HG03039 (cell line): ENCODE results near the gene GBP4.
"Not testable (repeated sequence)": the region's sequence is repeated elsewhere in the genome, so short reads cannot be mapped to it uniquely, and the experiment has no call there.

Experiments
- ATAC-seq: cut with Tn5 transposase; IDR thresholded peaks from one replicate; pipeline ENCODE4 v1.9.1; 2021; ENCODE audit warnings: mild to moderate bottlenecking, moderate library complexity; ENCODE audit not compliant: unreplicated experiment

The GBP4 gene

DNA sequence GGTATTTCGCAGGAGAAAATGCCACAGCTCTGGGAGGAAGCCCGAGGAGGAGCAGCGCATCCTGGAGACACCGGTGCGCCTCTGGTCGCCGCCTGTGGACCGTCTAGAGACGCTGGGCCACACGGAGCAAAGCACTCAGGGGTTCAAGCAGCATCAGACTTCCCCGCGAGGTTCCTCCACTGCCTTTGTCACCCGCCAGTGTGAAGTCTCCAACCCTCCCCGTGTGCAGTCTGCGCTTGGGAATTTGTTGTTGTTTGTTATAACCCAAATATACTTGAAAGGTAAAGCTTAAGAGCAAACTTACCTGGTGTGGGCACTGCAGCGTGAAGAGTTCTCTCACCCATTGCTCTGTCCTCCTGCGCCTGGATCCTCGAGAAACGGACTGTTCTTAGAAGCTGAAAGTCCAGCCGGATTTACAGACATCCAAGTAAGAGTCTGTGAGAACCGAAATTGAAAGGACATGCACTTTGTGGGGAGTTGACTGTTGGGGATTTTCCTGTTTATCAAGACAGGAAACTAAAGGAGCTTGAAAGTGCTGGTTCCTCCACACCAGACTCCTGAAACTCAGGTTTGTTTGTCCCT is at the start of gene GBP4:
Gene GBP4 (minus strand): TSS at position 452 of the 582 bp plus-strand sequence. CDS start 108 bp downstream, at position 344.
- peak; percentile 67 for ATAC-seq

- no peak for ATAC-seq
Observed at GRCh38 chr1:89243046-89243445, 44.3 kb upstream of the GBP4 start.

- ATAC-seq = no peak
Observed at GRCh38 chr1:89221341-89221740, 22.6 kb upstream of the GBP4 start.

GRCh38 chr1:89219851-89220250 is 21.1 kb upstream of the GBP4 start:
- not testable (repeated sequence) for ATAC-seq

GRCh38 chr1:89218941-89219340 is 20.2 kb upstream of the GBP4 start:
- ATAC-seq = not testable (repeated sequence)

DNA sequence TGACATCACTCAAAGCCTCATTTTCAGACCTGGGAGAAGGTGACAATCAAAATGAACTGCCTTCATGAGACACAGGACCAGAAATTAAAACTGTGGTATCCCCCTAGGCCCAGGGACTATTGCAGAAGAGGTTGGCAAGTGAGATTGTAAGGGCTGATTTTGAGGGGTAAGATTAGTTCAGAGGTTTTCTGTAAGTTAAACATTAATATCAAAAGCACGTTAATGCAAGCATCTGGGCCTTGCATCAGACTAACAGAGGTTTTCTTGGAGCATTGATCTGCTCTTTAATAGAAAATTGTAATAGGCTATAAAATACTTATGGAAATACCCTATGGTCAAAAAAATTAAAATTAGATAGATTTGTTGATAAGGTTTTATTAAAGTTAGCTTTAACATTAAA is 14.6 kb upstream of the GBP4 start:
- ATAC-seq = no peak

DNA sequence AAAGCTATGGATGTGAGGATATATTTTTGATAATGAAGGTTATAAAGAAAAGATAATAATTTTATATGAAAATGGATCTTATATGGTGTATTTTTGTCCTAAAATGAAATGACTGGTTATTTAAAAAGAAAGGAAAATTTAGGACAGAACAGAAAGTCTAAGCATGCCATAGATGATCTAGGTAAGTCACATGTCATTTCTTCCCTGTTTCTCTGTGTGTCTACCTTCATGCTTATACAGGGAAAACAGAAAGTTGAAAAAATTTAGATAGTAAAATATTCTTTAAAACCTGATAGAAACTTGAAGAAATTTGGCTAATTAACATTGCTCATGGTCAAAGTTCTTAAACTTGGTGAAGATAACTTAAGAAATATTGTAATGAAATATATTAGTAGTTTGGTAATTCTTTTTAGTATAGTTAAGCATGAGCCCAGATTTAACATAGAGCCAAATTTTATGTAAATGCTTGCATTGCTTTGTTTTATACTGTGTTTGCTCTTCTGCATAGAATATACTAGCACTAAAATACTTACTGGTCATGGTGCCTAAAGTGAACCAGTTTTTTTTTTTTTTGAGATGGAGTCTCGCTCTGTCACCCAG is 12.4 kb upstream of the GBP4 start:
- ATAC-seq = no peak

DNA sequence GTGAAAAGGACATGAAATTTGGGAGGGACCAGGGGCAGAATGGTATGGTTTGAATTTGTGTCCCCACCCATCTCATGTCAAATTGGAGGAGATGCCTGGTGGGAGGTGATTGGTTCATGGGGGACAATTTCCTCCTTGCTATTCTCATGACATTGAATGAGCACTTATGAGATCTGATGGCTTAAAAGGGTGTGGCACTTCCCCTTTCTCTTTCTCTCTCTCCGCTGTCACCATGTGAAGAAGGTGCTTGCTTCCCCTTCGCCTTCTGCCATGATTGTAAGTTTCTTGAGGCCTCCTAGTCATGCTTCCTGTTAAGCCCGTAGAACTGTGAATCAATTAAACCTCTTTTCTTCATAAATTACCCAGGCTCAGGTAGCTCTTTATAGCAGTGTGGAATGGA is 7.6 kb upstream of the GBP4 start:
- ATAC-seq = no peak

GRCh38 chr1:89203166-89203565 is 4.4 kb upstream of the GBP4 start:
- no peak for ATAC-seq

DNA sequence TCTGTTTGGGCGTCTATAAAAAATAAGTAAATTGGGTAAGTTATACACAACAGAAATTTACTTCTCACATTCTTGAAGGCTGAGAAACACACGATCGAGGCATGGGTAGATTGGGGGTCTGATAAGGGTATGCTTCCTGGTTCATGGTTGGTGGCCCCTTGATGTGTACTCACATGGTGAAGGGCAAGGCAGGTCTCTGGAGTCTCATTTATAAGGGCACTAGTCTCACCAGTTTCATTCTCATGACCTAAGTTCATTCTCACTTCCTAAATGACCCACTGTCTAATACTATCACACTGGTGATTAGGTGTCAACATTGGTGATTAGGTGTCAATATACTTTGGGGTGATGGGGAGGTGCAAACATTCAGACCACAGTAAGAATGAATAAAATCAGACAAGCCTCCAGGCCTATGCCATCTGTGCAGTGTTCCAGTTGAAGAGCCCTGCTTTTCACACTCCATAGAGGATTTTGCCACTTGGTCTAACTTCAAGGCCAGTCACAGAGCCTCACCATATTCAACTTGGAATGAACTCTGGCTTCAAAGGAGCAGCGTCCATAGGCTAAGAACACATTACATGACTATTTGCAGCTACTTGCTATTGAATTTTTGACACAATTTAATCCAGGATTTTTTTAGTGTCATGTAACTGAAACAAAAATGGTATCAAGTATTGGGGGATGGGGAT is 2.5 kb upstream of the GBP4 start:
- ATAC-seq = peak; percentile 52

DNA sequence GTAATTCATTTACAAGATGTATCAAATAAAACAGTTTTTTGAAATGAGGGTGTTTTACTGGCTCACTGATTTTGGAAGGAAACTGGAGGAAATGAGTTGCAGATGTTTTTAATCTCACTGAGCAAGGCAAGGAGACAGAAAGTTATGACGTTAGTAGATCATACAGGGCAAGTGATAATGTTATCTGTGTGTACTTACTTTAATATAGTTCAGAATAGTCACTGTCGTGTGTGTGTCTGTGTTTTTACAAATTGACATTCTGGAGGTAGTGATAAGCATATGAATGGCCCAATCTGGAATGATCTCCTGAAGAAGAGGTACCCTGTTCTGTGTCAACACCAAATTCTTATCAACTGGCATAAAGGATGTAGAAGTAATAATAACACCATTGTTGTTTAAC is 1.9 kb upstream of the GBP4 start:
- no peak for ATAC-seq

DNA sequence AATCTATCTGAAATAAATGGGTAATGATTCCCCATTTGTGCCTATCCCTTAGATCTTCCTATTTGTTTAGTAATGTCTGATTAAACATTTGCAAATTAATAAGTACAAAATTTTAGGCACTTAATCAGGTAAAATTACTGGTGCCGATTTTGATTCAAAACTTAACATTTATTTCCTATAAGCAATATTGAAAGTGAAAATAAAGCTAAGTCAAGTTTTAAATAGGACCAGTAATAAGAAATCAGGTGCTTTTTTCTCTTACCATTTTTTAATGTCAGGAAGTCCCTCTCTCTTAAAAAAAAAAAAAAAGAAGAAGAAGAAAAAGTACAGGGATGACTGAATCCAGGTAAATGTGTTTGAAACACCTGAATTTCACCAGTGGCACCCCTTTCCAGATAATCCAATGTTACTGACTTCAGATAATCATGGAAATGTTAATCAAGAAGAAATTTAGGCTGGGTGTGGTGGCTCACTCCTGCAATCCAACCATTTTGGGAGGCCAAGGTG is 836 bp upstream of the GBP4 start:
- ATAC-seq = no peak

DNA sequence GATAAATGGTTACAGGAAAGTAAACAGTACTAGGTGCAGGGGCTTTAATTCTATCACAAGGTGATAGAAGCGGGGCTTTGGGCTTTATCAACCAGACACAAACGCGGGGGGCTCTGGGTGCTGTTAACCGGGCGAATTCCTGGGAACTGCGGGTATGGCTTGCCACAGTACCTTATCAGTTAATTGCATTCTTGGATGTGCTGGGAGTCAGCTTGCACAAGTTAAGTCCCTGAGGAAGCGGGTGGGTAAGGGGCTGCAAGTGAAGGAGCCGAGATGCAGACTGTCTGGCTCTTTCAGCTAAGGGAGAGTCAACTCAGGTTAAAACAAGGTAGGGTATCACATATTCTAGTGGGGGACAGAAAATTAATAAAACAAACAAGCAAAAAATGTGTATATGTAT is 661 bp downstream of the GBP4 start:
- ATAC-seq = no peak

- ATAC-seq = no peak
Observed at GRCh38 chr1:89195476-89195875, 3.3 kb downstream of the GBP4 start.

- no peak for ATAC-seq
Observed at GRCh38 chr1:89191314-89191713, 7.4 kb downstream of the GBP4 start.

- ATAC-seq = no peak
Observed at GRCh38 chr1:89190017-89190416, 8.7 kb downstream of the GBP4 start.

GRCh38 chr1:89179343-89179742 is 19.4 kb downstream of the GBP4 start:
- no peak for ATAC-seq

- ATAC-seq = no peak
Observed at GRCh38 chr1:89176971-89177370, 21.8 kb downstream of the GBP4 start.

DNA sequence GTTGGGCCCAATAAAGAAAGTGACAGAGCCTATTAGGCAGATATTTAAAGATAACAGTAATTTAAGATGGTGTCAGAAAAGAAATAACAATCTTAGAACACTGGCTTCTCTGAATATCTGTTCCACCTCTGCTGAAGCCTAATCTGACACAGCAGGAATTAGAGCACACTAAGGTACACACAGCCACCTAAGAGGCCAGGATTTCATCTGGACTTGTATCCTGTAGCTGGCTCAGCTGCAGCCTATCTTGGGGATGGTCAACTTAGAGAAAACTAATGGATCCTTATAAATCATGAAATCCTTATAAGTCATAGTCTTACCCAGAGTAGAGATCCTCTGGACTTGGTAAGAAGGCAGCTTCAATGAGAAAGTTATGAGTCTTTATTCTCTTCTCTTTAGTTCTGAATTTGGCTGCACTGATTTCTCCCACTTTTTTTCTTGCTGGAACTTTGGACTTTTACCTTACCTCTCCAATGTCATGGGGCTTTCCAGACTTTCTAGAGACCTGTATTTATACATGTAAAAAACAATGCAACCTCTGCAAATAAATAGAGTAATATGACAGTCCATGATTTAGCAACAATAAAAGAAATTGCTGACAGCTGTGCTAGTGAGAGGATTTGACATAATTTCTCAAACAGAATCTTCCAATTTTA is 23.0 kb downstream of the GBP4 start, which contains the start of gene GBP7:
Gene GBP7 (minus strand): TSS at position 403 of the 656 bp plus-strand sequence. CDS start 4,068 bp downstream, outside the sequence.
- ATAC-seq = no peak

GRCh38 chr1:89174491-89174890 is 24.3 kb downstream of the GBP4 start:
- no peak for ATAC-seq

GRCh38 chr1:89172468-89173143 is 26.1 kb downstream of the GBP4 start:
- no peak for ATAC-seq
